A549 (cell line): Measurements from ENCODE around the gene FBXL20. TPM values are rescaled to one million over a fixed set of nuclear protein-coding genes. Genes with fewer than 3 reads are reported as not detected.

Experiments
- ATAC-seq, 2 experiments: fragments of 200-7000 bp in 1 of 2; fragments of >200 bp in 1 of 2; cut with Nextera tagmentation in 1 of 2; cut with Tn5 transposase in 1 of 2; 3 replicates each; pipeline versions ENCODE4 v1.8.0 to v1.9.1; 2018 to 2020; ENCODE audit warnings: mild to moderate bottlenecking in 1 of 2, moderate library complexity in 1 of 2
- CTCF ChIA-PET: fragments of 300-600 bp; sonication (Branson Sonifier 250); formaldehyde crosslinking; extraction: SDS; loops from one replicate; lab custom pipeline; 2021; ENCODE audit warnings: antibody characterized with exemption, inconsistent platforms; lab: Yijun Ruan, JAX
- POLR2A ChIA-PET: fragments of 350-600 bp; formaldehyde crosslinking; extraction: SDS; loops from one replicate; lab custom pipeline; 2021; ENCODE audit warnings: antibody characterized with exemption, inconsistent platforms; lab: Yijun Ruan, JAX
- DNase-seq, 2 experiments: peaks; one replicate each; pipeline versions ENCODE4 v3.0.0 to v3.0.0-alpha.2; 2011 to 2016; ENCODE audit warnings: low read depth in 1 of 2, low spot score in 1 of 2
- FAIRE-seq: peaks from 2 replicates; lab custom pipeline; 2011; peaks lifted over from hg19 to GRCh38; lab: Jason Lieb, UNC
- H3K27ac ChIP-seq, 2 experiments: fragments of >200 bp; sonication (Bioruptor Twin); formaldehyde crosslinking; 3 replicates each; pipeline ENCODE4 v1.5.1; 2016 to 2017
- H3K4me1 ChIP-seq: fragments of >200 bp; sonication (Bioruptor Twin); formaldehyde crosslinking; 3 replicates; pipeline ENCODE4 v1.6.1; 2016
- H3K4me2 ChIP-seq: fragments of >200 bp; sonication (Bioruptor Twin); formaldehyde crosslinking; 3 replicates; pipeline ENCODE4 v1.6.1; 2016
- H3K4me3 ChIP-seq: fragments of >200 bp; sonication (Bioruptor Twin); formaldehyde crosslinking; 3 replicates; pipeline ENCODE4 v1.5.1; 2016
- H3K9me3 ChIP-seq: fragments of >200 bp; sonication (Bioruptor Twin); formaldehyde crosslinking; 3 replicates; pipeline ENCODE4 v1.6.1; 2016
- CHD2 ChIP-seq: fragments of 150-350 bp; IDR thresholded peaks from 2 replicates; pipeline ENCODE4 v1.6.1; 2014; ENCODE audit warnings: low read length; ENCODE audit not compliant: partially characterized antibody
- EHMT2 ChIP-seq: fragments of 200-600 bp; sonication (generic); IDR thresholded peaks from 2 replicates; pipeline ENCODE4 v1.6.1; 2016; ENCODE audit warnings: antibody characterized with exemption, low read depth, mild to moderate bottlenecking, moderate library complexity
- EP300 ChIP-seq, 2 experiments: fragments of >200 bp; sonication (Bioruptor Twin); formaldehyde crosslinking; IDR thresholded peaks; 2 replicates in 1 of 2; 3 replicates in 1 of 2; pipeline ENCODE4 v1.6.1; 2016 to 2017
- FOSB ChIP-seq: fragments of 250-450 bp; sonication (Bioruptor Pico); IDR thresholded peaks from 2 replicates; pipeline ENCODE4 v1.5.0; 2020; ENCODE audit warnings: mild to moderate bottlenecking, moderate library complexity
- FOXS1 ChIP-seq: fragments of 250-450 bp; sonication (Bioruptor Pico); IDR thresholded peaks from 2 replicates; pipeline ENCODE4 v1.5.0; 2020; ENCODE audit warnings: mild to moderate bottlenecking, moderate library complexity
- HOXA7 ChIP-seq: fragments of 250-450 bp; sonication (Bioruptor Pico); IDR thresholded peaks from 2 replicates; pipeline ENCODE4 v1.5.0; 2020; ENCODE audit warnings: mild to moderate bottlenecking, moderate library complexity
- HOXB13 ChIP-seq: fragments of 250-450 bp; sonication (Bioruptor Pico); IDR thresholded peaks from 2 replicates; pipeline ENCODE4 v1.5.0; 2020; ENCODE audit warnings: low read depth, mild to moderate bottlenecking, moderate library complexity
- JUN ChIP-seq, 2 experiments: fragments of >200 bp; sonication (Bioruptor Twin); formaldehyde crosslinking; IDR thresholded peaks; 2 replicates in 1 of 2; 3 replicates in 1 of 2; pipeline ENCODE4 v1.6.1; 2016 to 2017
- MAFK ChIP-seq: fragments of 450-650 bp; IDR thresholded peaks from 2 replicates; pipeline ENCODE4 v1.6.1; 2014; ENCODE audit not compliant: partially characterized antibody
- NFE2L2 ChIP-seq: fragments of 150-350 bp; conservative IDR thresholded peaks from 2 replicates; pipeline ENCODE4 v1.6.1; 2014; ENCODE audit warnings: low read length
- NR3C1 ChIP-seq: fragments of >200 bp; sonication (Bioruptor Twin); formaldehyde crosslinking; IDR thresholded peaks from 3 replicates; pipeline ENCODE4 v1.6.1; 2017
- PHF8 ChIP-seq: fragments of 200-600 bp; sonication (generic); IDR thresholded peaks from 2 replicates; pipeline ENCODE4 v1.6.1; 2016; ENCODE audit warnings: low read depth, mild to moderate bottlenecking, antibody characterized with exemption, moderate library complexity, borderline replicate concordance
- POLR2AphosphoS2 ChIP-seq: conservative IDR thresholded peaks from 2 replicates; pipeline ENCODE4 v1.6.1; 2012; ENCODE audit warnings: low read length, improper control_type of control experiment, inconsistent platforms
- RCOR1 ChIP-seq: fragments of 150-350 bp; IDR thresholded peaks from 2 replicates; pipeline ENCODE4 v1.6.1; 2014; ENCODE audit warnings: antibody characterized with exemption, low read length, low read depth
- TFCP2L1 ChIP-seq: fragments of 250-450 bp; sonication (Bioruptor Pico); IDR thresholded peaks from 2 replicates; pipeline ENCODE4 v1.5.0; 2021; ENCODE audit warnings: mild to moderate bottlenecking
- WGBS: methylation state at CpG from one replicate; pipeline ENCODE4 v1.1.6; 2017; ENCODE audit errors: missing lambda C conversion rate; 5-methylcytosine and 5-hydroxymethylcytosine counted together
- polyA plus RNA-seq, 4 experiments: library from polyadenylated mRNA; depleted of rRNA in 3 of 4; stranded (reverse); fragments of >200 nt; fragmentation: RNase III in 1 of 4; extraction: RNeasy Plus Mini Kit Qiagen cat#74134 plus additional on column Dnase treatment in 1 of 4; gene quantifications; 2 replicates in 3 of 4; 3 replicates in 1 of 4; pipeline ENCODE4 v1.2.3, GENCODE V29; 2011 to 2017
- TF ChIP-seq, protein P1 (sequence below): fragments of >200 bp; sonication (Bioruptor Twin); formaldehyde crosslinking; IDR thresholded peaks from 3 replicates; pipeline ENCODE4 v1.6.1; 2016
- TF ChIP-seq, protein P2 (sequence below): fragments of 200-600 bp; sonication (generic); IDR thresholded peaks from 2 replicates; pipeline ENCODE4 v1.6.1; 2016; ENCODE audit warnings: antibody characterized with exemption, mild to moderate bottlenecking, moderate library complexity
- TF ChIP-seq, protein P3 (sequence below): fragments of 250-450 bp; sonication (Bioruptor Pico); IDR thresholded peaks from 2 replicates; pipeline ENCODE4 v1.5.0; 2021; ENCODE audit warnings: mild to moderate bottlenecking, moderate library complexity, borderline replicate concordance

The FBXL20 gene
- polyA plus RNA-seq, 2 of the 4 experiments (the other 2 are of a cell fraction), result 5.7 to 6.7 TPM

DNA sequence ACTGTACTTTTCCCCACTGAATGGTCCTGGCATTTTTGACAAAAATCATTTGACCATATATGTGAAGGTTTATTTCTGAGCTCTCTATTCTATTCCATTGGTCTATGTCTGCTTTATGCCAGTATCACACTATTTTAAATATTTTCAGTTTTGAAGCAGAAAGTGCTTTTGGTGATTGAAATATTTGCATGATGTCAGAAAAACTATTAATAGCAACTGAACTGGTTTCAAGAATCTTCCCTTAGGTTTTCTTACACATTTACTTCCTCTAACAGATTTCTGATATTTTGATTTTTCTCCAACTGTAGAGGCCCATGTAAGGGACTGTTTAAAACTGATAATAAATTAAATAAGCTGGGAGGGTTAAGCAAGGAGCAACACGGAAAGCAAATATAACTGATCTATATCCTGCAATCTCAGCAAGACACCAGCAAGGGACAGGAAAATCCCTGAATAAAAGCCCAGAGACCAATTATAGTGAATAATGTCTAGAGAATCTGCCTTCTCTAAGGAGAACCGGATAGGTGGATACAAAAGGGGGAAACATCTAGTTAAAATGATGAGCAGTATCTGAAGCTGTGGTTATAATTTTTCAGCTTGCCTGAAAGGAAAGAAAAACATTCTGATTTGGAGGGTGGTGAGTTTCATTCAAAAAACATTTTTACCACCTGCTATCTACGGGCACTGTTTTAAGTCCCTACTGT lies 94.8 kb downstream of the FBXL20 start:
- no peak for FAIRE-seq
- POLR2A ChIA-PET, result no interaction called here
- CTCF ChIA-PET, result interaction anchor here (0.9 to 1.7 kb wide), 2 partner anchors 62 to 105 kb away, joined by 3 to 6 read pairs; no protein-coding TSS in a partner anchor

DNA sequence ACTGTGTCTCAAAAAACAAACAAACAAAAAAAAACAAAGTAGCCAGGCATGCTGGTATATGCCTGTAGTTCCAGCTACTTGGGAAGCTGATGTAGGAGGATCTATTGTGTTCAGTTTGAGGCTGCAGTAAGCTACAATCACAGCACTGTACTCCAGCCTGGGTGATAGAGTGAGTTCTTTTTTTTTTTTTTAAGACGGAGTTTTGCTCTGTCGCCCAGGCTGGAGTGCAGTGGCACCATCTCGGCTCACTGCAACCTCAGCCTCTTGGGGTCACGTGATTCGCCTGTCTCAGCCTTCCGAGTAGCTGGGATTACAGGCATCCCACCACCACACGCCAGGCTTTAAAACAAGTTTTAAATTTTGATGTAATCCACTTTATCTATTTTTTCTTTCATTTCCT lies 95.4 kb downstream of the FBXL20 start:
- POLR2A ChIA-PET, result no interaction called here
- FAIRE-seq, result no peak
- no peaks in the 10 kb centered on the region for H3K9me3 ChIP-seq
- 93% methylated on average over 7 of the region's 7 CpGs for whole genome bisulfite sequencing
- TF ChIP-seq, protein P1, sequence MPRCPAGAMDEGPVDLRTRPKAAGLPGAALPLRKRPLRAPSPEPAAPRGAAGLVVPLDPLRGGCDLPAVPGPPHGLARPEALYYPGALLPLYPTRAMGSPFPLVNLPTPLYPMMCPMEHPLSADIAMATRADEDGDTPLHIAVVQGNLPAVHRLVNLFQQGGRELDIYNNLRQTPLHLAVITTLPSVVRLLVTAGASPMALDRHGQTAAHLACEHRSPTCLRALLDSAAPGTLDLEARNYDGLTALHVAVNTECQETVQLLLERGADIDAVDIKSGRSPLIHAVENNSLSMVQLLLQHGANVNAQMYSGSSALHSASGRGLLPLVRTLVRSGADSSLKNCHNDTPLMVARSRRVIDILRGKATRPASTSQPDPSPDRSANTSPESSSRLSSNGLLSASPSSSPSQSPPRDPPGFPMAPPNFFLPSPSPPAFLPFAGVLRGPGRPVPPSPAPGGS, result no peak
- TF ChIP-seq PHF8 (no peak), TFCP2L1 (CRISPR knock-in tag) (no peak), FOXS1 (CRISPR knock-in tag) (no peak), POLR2AphosphoS2 (no peak), MAFK (no peak)
- TF ChIP-seq, protein P2, sequence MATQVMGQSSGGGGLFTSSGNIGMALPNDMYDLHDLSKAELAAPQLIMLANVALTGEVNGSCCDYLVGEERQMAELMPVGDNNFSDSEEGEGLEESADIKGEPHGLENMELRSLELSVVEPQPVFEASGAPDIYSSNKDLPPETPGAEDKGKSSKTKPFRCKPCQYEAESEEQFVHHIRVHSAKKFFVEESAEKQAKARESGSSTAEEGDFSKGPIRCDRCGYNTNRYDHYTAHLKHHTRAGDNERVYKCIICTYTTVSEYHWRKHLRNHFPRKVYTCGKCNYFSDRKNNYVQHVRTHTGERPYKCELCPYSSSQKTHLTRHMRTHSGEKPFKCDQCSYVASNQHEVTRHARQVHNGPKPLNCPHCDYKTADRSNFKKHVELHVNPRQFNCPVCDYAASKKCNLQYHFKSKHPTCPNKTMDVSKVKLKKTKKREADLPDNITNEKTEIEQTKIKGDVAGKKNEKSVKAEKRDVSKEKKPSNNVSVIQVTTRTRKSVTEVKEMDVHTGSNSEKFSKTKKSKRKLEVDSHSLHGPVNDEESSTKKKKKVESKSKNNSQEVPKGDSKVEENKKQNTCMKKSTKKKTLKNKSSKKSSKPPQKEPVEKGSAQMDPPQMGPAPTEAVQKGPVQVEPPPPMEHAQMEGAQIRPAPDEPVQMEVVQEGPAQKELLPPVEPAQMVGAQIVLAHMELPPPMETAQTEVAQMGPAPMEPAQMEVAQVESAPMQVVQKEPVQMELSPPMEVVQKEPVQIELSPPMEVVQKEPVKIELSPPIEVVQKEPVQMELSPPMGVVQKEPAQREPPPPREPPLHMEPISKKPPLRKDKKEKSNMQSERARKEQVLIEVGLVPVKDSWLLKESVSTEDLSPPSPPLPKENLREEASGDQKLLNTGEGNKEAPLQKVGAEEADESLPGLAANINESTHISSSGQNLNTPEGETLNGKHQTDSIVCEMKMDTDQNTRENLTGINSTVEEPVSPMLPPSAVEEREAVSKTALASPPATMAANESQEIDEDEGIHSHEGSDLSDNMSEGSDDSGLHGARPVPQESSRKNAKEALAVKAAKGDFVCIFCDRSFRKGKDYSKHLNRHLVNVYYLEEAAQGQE, result no peak
- TF ChIP-seq, all 56 proteins: peak for 0
- Histone ChIP-seq H3K4me2 (no peak overlapping the region), H3K4me3 (no peak overlapping the region), H3K27ac (no peak overlapping the region), H3K4me1 (no peaks in the 10 kb centered on the region)
- DNase-seq, result no peak
- CTCF ChIA-PET, result interaction anchor here (1.7 kb wide), 1 partner anchor 62 kb away, joined by 6 read pairs; no protein-coding TSS in a partner anchor
- ATAC-seq, result no peak

More for the DNA sequence above, 94.8 kb downstream of the FBXL20 start:
- Histone ChIP-seq H3K9me3 (no peaks in the 10 kb centered on the region), H3K4me3 (no peak overlapping the region), H3K4me2 (no peak overlapping the region), H3K27ac (no peak overlapping the region), H3K4me1 (no peaks in the 10 kb centered on the region)
- DNase-seq (no peak), ATAC-seq (no peak)
- TF ChIP-seq, protein P1, result no peak
- WGBS, result 87% methylated on average over 3 of the region's 3 CpGs

DNA sequence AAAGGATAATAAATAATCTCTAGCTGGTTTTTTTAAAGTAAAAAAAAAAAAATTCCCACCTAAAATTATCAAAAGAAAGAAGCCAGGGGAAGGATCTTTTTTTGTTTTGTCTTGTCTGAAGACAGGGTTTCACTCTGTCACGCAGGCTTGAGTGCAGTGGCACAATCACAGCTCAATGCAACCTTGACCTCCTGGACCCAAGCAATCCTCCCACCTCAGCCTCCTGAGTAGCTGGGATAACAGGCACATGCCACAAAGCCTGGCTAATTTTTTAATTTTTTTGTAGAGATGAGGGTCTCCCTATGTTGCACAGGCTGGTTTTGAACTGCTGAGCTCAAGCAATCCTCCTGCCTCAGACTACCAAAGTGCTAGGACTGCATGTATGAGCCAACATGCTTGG lies 97.2 kb downstream of the FBXL20 start:
- 89% methylated on average over 1 of the region's 1 CpG for WGBS
- DNase-seq, result no peak
- no peaks in the 10 kb centered on the region for H3K4me1 ChIP-seq
- CTCF ChIA-PET, result no interaction called here
- FAIRE-seq, result no peak
- no peak for ATAC-seq
- TF ChIP-seq EP300 (IDR thresholded peaks at IDR 0.05), result no peak
- no peak for TF ChIP-seq HOXB13
- no peak for TF ChIP-seq HOXA7 (CRISPR knock-in tag)
- TF ChIP-seq FOSB (CRISPR knock-in tag), result no peak
- TF ChIP-seq EHMT2, result no peak
- TF ChIP-seq CHD2, result no peak
- no peak for TF ChIP-seq NR3C1
- TF ChIP-seq RCOR1, result no peak
- TF ChIP-seq, protein P3, sequence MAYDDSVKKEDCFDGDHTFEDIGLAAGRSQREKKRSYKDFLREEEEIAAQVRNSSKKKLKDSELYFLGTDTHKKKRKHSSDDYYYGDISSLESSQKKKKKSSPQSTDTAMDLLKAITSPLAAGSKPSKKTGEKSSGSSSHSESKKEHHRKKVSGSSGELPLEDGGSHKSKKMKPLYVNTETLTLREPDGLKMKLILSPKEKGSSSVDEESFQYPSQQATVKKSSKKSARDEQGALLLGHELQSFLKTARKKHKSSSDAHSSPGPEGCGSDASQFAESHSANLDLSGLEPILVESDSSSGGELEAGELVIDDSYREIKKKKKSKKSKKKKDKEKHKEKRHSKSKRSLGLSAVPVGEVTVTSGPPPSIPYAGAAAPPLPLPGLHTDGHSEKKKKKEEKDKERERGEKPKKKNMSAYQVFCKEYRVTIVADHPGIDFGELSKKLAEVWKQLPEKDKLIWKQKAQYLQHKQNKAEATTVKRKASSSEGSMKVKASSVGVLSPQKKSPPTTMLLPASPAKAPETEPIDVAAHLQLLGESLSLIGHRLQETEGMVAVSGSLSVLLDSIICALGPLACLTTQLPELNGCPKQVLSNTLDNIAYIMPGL (CRISPR knock-in tag), result no peak
- no peak for TF ChIP-seq JUN (IDR thresholded peaks at IDR 0.05)
- TF ChIP-seq NFE2L2, result no peak
- POLR2A ChIA-PET, result no interaction called here
- no peak overlapping the region for H3K4me3 ChIP-seq
- no peak overlapping the region for H3K4me2 ChIP-seq
- no peak overlapping the region for H3K27ac ChIP-seq
- H3K9me3 ChIP-seq, result no peaks in the 10 kb centered on the region
